ENCODE results near the gene AFTPH. TPM values are rescaled to one million over a fixed set of nuclear protein-coding genes. Genes with fewer than 3 reads are reported as not detected.
"Not testable (repeated sequence)": the region's sequence is repeated elsewhere in the genome, so short reads cannot be mapped to it uniquely, and the experiment has no call there.

The AFTPH gene
- total RNA-seq, 1 experiment from 2014 or later: 17.9 TPM

- intact Hi-C loops (cut with micrococcal nuclease; ENCODE audit: unreplicated experiment): no loop called here
- Histone ChIP-seq H3K9me3 (ENCODE audit: control insufficient read depth, insufficient read depth, low read depth, low read length) (no peaks in the 10 kb centered on the region), H3K27ac (ENCODE audit: low read length) (peak overlapping the region; percentile 82), H3K36me3 (ENCODE audit: control insufficient read depth, insufficient read depth, low read length) (no peaks in the 10 kb centered on the region; the same call in 1 of the 2 replicates), H3K27me3 (ENCODE audit: control insufficient read depth, insufficient read depth, low read length) (peaks cover 8% of the 10 kb centered on the region), H3K4me3 (ENCODE audit: low read depth in 2 of 2, low read length in 2 of 2) (peak overlapping the region; percentile 94), H3K4me1 (ENCODE audit: control insufficient read depth, insufficient read depth, low read length) (peaks cover 16% of the 10 kb centered on the region)
- ChIA-PET CTCF (no interaction called here), POLR2A (no interaction called here)
- TF ChIP-seq, protein P1, sequence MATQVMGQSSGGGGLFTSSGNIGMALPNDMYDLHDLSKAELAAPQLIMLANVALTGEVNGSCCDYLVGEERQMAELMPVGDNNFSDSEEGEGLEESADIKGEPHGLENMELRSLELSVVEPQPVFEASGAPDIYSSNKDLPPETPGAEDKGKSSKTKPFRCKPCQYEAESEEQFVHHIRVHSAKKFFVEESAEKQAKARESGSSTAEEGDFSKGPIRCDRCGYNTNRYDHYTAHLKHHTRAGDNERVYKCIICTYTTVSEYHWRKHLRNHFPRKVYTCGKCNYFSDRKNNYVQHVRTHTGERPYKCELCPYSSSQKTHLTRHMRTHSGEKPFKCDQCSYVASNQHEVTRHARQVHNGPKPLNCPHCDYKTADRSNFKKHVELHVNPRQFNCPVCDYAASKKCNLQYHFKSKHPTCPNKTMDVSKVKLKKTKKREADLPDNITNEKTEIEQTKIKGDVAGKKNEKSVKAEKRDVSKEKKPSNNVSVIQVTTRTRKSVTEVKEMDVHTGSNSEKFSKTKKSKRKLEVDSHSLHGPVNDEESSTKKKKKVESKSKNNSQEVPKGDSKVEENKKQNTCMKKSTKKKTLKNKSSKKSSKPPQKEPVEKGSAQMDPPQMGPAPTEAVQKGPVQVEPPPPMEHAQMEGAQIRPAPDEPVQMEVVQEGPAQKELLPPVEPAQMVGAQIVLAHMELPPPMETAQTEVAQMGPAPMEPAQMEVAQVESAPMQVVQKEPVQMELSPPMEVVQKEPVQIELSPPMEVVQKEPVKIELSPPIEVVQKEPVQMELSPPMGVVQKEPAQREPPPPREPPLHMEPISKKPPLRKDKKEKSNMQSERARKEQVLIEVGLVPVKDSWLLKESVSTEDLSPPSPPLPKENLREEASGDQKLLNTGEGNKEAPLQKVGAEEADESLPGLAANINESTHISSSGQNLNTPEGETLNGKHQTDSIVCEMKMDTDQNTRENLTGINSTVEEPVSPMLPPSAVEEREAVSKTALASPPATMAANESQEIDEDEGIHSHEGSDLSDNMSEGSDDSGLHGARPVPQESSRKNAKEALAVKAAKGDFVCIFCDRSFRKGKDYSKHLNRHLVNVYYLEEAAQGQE (IDR thresholded peaks at IDR 0.05; ENCODE audit: insufficient read depth in 1 of 2, low read depth in 2 of 2, low read length in 1 of 2): no peak
- TF ChIP-seq SIN3A (IDR thresholded peaks at IDR 0.05; ENCODE audit: borderline replicate concordance, insufficient read depth, low read depth, low read length) (no peak), POLR2AphosphoS5 (IDR thresholded peaks at IDR 0.05; ENCODE audit: low read depth, low read length) (no peak), TCF7L2 (IDR thresholded peaks at IDR 0.05; ENCODE audit: low read depth, low read length) (no peak), CTCF (IDR thresholded peaks at IDR 0.05) (no peak)
- BruUV-seq (replicated peaks): no TSS peak
- DNase-seq (ENCODE audit: low read depth, low spot score) (no peak), ATAC-seq (no peak)
- in situ Hi-C loops (cut with HindIII; ENCODE audit: low pct_unique_long_range_greater_than_20kb, low sequenced_read_pairs): no loop called here
Observed at GRCh38 chr2:64525317-64525613, 1.1 kb downstream of the AFTPH start.

GRCh38 chr2:64526034-64526433 lies 1.9 kb downstream of the AFTPH start:
- no TSS peak for BruUV-seq (replicated peaks)
- ATAC-seq (no peak), DNase-seq (ENCODE audit: low read depth, low spot score) (no peak)
- Histone ChIP-seq H3K27me3 (ENCODE audit: control insufficient read depth, insufficient read depth, low read length) (peaks cover 5% of the 10 kb centered on the region; the same call in 1 of the 2 replicates), H3K4me3 (ENCODE audit: low read depth in 2 of 2, low read length in 2 of 2) (peak overlapping the region in 1 of 2 experiments; percentile 94; a peak in 1 of 4 replicates), H3K9me3 (ENCODE audit: control insufficient read depth, insufficient read depth, low read depth, low read length) (no peaks in the 10 kb centered on the region), H3K27ac (ENCODE audit: low read length) (no peak overlapping the region; the same call in 1 of the 2 replicates), H3K36me3 (ENCODE audit: control insufficient read depth, insufficient read depth, low read length) (no peaks in the 10 kb centered on the region; the same call in 1 of the 2 replicates), H3K4me1 (ENCODE audit: control insufficient read depth, insufficient read depth, low read length) (peaks cover 16% of the 10 kb centered on the region)
- ChIA-PET CTCF (no interaction called here), POLR2A (interaction anchor here (0.7 kb wide), 1 partner anchor 510 kb away, joined by 3 read pairs; no protein-coding TSS in a partner anchor)
- TF ChIP-seq, protein P1 (IDR thresholded peaks at IDR 0.05; ENCODE audit: insufficient read depth in 1 of 2, low read depth in 2 of 2, low read length in 1 of 2): no peak
- intact Hi-C loops (cut with micrococcal nuclease; ENCODE audit: unreplicated experiment): no loop called here
- in situ Hi-C loops (cut with HindIII; ENCODE audit: low pct_unique_long_range_greater_than_20kb, low sequenced_read_pairs): no loop called here

GRCh38 chr2:64530946-64531345 lies 6.8 kb downstream of the AFTPH start:
- H3K4me1 ChIP-seq (ENCODE audit: control insufficient read depth, insufficient read depth, low read length); H3K4me3 ChIP-seq (ENCODE audit: low read depth in 2 of 2, low read length in 2 of 2); DNase-seq (ENCODE audit: low read depth, low spot score); H3K27ac ChIP-seq (ENCODE audit: low read length); BruUV-seq (replicated peaks); POLR2A ChIA-PET; H3K36me3 ChIP-seq (ENCODE audit: control insufficient read depth, insufficient read depth, low read length); H3K9me3 ChIP-seq (ENCODE audit: control insufficient read depth, insufficient read depth, low read depth, low read length); ATAC-seq; H3K27me3 ChIP-seq (ENCODE audit: control insufficient read depth, insufficient read depth, low read length); intact Hi-C loops (cut with micrococcal nuclease; ENCODE audit: unreplicated experiment); in situ Hi-C loops (cut with HindIII; ENCODE audit: low pct_unique_long_range_greater_than_20kb, low sequenced_read_pairs); CTCF ChIA-PET: not testable (repeated sequence)
